T-helper 9 cell (primary cell): ENCODE results near the gene GBGT1.
"Not testable (repeated sequence)": the region's sequence is repeated elsewhere in the genome, so short reads cannot be mapped to it uniquely, and the experiment has no call there.

Source experiments
- DNase-seq: peaks from one replicate; pipeline ENCODE4 v3.0.0-alpha.2; 2020
- total RNA-seq, 2 donors: gene quantifications; one replicate each; lab custom pipeline; 2026; lab: John Stamatoyannopoulos, UW

Gene GBGT1
- total RNA-seq, result 1.4 to 6.1 reads per million in 2 donors

- DNase-seq, result peak; percentile 31
Observed at GRCh38 chr9:133163504-133164172, at the start of gene GBGT1. Gene GBGT1 (minus strand): TSS chr9:133163914. CDS start chr9:133162412, 1,502 bp downstream.

GRCh38 chr9:133210609-133211008, 46.9 kb upstream of the GBGT1 start:
- DNase-seq, result no peak

- DNase-seq, result no peak
Observed at GRCh38 chr9:133210202-133210532, 46.5 kb upstream of the GBGT1 start.

GRCh38 chr9:133209327-133210201, 45.9 kb upstream of the GBGT1 start:
- not testable (repeated sequence) for DNase-seq

- not testable (repeated sequence) for DNase-seq
Observed at GRCh38 chr9:133208880-133209300, 45.2 kb upstream of the GBGT1 start, which contains the start of gene OBP2B. Gene OBP2B (minus strand): TSS chr9:133209250. CDS start chr9:133209199, 51 bp downstream.

- not testable (repeated sequence) for DNase-seq
Observed at GRCh38 chr9:133208171-133208879, 44.6 kb upstream of the GBGT1 start.

GRCh38 chr9:133207540-133208170, 43.9 kb upstream of the GBGT1 start:
- DNase-seq, result no peak

- no peak for DNase-seq
Observed at GRCh38 chr9:133207021-133207531, 43.4 kb upstream of the GBGT1 start.

- DNase-seq, result no peak
Observed at GRCh38 chr9:133205996-133206931, 42.5 kb upstream of the GBGT1 start.

GRCh38 chr9:133205481-133205887, 41.8 kb upstream of the GBGT1 start:
- DNase-seq, result not testable (repeated sequence)

GRCh38 chr9:133204993-133205336, 41.3 kb upstream of the GBGT1 start:
- DNase-seq, result no peak

- DNase-seq, result no peak
Observed at GRCh38 chr9:133204335-133204992, 40.8 kb upstream of the GBGT1 start.

- no peak for DNase-seq
Observed at GRCh38 chr9:133203506-133204075, 39.9 kb upstream of the GBGT1 start.

GRCh38 chr9:133202688-133203453, 39.2 kb upstream of the GBGT1 start:
- DNase-seq, result no peak

GRCh38 chr9:133202145-133202513, 38.4 kb upstream of the GBGT1 start:
- DNase-seq, result no peak

- no peak for DNase-seq
Observed at GRCh38 chr9:133201424-133202144, 37.9 kb upstream of the GBGT1 start.

GRCh38 chr9:133200631-133201030, 36.9 kb upstream of the GBGT1 start:
- DNase-seq, result no peak

GRCh38 chr9:133199648-133200321, 36.1 kb upstream of the GBGT1 start:
- peak; percentile 11 for DNase-seq
